ENCODE results near the gene DOCK10.

The DOCK10 gene

DNA sequence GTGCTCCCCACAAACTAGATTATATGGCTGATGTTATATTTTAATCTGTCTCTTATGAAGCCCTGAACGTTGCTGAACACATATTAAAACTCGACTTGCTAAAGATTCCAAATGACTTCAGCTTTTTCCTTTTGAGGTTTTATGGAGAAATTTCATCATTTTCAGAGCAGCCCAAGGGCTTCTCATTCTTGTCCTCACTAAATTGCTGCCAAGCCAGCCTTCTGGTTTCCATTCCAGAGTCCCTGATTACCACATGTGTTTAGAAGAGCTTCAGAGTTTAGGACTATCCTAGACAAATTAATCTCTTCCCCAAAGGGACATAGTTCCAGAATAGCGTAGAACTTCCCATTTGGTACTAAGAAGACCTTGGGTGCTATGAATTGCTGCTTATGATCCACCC, 248.3 kb downstream of the DOCK10 start:
- no peak for DNase-seq (ENCODE audit: extremely low read depth in 1 of 2, low read depth in 1 of 2)

DNA sequence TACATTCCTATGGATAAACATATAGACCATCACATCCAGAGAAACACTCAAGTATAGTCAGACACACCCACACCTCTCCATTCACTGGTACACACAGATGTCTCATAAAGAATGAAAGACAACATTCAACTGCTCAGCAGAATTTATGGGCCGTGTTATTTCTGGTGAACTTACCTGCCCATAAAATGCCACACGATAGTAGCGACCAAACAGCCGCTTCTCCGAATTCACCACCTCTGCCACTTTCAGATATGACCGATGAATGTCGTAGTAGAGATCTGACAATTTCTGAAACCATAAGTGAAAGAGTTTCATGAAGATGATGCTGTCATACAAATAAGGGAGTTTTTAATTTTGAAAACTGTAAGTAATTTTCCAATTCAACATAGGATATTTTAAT, 255.4 kb downstream of the DOCK10 start:
- peak in 1 of 2 donors; percentile 6 for DNase-seq (ENCODE audit: extremely low read depth in 1 of 2, low read depth in 1 of 2)

DNA sequence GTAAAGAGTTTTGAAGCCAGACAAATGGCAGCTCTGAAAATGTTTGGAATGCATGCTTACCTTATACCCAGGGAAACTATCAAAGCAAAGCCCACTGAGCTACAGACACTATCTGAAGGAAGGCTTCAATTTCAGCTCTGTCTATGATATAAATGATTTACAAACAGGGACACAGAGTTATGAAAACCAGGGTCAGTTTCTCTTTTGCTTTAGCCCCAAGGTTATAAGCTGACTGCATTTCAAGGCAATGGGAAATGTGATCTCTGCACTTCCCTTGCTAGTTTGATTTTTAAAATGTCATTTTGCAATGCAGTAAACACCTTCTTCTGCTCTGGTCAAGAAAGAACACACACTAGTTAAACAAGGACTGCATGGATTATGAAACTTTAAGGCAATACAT, 260.9 kb downstream of the DOCK10 start:
- DNase-seq (ENCODE audit: extremely low read depth in 1 of 2, low read depth in 1 of 2) = no peak

DNA sequence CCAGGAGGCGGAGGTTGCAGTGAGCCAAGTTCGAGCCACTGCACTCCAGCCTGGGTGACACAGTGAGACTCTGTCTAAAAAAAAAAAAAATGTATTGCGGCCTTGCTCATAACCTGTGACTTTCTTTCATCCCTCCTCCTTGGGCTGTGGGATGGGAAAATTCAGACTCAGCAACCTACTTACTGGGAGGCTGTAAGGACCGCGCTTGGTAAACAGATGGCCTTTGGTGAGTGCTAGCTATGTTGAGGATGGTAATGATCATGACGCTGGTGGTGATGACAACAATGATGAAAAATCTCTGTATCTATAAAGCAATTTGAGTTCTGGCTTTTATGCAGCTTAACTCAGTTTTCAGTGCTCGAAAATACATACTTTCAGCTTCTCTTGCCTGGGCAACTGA, 261.4 kb downstream of the DOCK10 start:
- no peak for DNase-seq (ENCODE audit: extremely low read depth in 1 of 2, low read depth in 1 of 2)

DNA sequence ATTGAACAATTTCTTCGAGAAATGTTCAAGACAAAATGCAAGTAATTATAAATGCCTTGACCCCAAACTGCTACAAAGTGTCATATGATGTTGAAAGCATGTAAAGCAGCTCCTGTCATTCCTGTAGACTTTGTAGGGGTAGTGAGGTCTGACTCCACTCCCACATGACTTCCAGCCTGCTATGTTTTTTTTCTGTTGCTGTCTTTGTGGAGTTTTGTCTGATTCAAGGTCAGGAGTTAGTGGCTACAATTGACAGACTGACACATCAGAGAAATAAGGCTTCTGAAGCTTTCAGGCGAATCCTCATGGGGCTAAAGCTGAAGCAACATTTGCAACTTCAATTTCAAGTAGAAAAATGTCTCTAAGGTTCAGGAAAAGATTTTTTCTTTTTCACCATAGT, 262.2 kb downstream of the DOCK10 start:
- DNase-seq (ENCODE audit: extremely low read depth in 1 of 2, low read depth in 1 of 2) = no peak

DNA sequence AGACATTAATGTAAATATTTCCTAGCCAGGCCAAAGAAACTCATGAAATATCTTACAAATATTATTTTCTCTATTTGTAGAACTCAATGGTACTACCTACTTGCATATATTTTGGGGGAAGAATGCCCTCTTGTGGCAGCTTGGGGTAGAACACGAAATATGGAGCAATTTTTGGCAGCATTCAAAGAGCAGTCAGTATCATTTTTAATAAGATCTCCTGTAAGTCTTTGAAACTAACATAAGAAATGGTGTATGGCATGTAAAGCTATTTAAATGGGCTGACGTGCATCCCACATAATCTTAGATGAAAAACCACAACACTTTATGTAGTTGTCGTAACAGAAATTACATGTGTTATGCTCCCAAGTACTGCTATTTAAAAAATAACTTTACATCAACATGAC, 263.8 kb downstream of the DOCK10 start:
- DNase-seq (ENCODE audit: extremely low read depth in 1 of 2, low read depth in 1 of 2) = peak; percentile 25 to 34

DNA sequence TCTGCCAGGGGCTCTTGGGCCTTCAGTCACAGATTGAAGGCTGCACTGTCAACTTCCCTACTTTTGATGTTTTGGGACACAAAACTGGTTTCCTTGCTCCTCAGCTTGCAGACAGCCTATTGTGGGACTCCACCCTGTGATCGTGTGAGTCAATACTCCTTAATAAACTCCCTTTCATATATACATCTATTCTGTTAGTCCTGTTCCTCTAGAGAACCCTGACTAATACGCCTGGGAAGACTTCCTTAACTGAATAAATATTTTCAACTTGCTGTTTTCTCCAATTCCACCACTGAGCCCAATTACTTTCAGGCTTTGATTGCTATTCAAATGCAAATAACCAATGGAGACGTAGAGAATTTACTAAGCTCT, 264.7 kb downstream of the DOCK10 start:
- no peak for DNase-seq (ENCODE audit: extremely low read depth in 1 of 2, low read depth in 1 of 2)

DNA sequence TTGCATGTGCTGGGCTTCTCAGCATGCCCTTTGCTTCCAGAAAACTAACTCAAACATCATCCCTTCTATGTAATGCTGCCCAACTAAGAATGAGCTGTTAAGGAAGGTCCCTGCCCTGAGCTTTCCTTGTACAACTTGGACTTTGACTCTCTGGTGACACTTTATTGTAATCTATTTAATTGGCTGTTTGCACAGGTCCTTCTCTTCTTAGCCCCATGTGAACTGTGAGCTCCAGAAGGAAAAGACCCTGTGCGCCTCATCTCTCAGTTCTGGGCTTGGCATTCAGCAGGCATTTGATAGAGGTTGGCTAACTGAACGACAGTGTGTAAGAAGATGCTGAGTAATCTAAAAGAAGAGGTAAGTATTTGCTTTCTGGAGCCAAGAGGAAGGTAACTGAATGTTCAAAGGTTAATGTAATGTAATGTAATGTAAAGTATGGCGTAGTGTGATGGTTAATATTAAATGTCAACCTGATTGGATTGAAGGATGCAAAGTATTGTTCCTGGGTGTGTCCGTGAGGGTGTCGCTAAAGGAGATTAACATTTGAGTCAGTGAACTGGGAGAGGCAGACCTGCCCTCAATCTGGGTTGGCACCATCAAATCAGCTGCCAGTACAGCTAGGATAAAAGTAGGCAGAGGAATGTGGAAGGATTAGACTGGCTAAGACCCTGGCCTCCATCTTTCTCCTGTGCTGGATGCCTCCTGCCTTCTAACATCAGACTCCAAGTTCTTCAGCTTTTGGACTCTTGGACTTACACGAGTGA, 265.3 kb downstream of the DOCK10 start:
- DNase-seq (ENCODE audit: extremely low read depth in 1 of 2, low read depth in 1 of 2) = no peak

DNA sequence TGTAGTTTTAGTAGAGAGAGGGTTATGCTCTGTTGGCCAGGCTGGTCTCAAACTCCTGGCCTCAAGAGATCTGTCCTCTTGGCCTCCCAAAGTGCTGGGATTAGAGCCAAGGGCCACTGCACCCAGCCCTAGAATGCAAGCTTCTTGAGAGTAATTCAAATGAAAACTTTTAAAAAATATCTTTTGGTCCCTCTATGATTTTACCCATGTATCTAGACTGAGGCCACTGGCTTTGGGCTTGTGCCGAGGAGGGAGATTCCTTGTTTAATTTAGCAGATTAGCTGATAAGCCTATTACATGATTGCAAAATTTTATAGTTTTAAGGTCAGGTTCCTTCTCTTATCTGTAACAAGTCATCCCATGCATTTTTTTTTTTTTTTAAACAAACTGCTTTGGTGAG, 266.6 kb downstream of the DOCK10 start:
- no peak for DNase-seq (ENCODE audit: extremely low read depth in 1 of 2, low read depth in 1 of 2)

DNA sequence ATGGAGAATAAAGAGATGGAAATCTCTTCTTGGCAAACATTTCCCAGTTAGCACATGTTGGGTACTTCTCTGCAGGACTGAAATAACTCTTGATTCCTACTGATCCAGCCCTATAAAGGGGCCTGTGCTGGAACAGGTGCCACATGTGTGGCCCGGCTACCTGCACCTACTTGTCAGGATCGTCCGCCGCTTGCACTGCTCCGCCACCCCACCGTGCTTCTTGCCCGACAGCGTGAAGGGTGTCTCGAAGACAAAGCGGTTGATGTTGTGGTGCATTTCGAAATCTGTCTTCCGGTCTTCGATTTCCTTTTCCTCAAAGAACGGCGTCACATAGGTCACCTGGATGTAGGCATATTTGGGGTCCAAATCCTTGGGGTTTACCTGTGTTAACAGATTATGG, 267.5 kb downstream of the DOCK10 start:
- no peak for DNase-seq (ENCODE audit: extremely low read depth in 1 of 2, low read depth in 1 of 2)

DNA sequence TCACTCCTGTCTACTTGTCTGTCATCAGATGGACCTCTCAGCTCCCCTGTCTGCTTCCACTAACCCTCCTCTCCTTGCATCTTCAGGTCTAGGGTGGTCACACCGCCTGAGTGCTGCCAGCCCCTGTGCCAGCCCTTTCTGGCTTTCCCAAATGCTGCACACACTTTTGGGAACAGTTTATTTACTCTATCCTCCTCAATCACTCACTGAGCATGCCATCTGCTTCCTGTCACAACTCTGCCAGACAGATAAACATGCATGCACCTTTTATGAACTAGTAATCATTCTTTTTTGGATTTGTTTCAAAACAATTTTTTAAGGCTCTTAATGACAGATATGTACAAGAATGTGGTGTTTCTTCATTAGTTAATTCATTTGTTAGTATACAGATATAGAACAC, 269.8 kb downstream of the DOCK10 start:
- no peak for DNase-seq (ENCODE audit: extremely low read depth in 1 of 2, low read depth in 1 of 2)

DNA sequence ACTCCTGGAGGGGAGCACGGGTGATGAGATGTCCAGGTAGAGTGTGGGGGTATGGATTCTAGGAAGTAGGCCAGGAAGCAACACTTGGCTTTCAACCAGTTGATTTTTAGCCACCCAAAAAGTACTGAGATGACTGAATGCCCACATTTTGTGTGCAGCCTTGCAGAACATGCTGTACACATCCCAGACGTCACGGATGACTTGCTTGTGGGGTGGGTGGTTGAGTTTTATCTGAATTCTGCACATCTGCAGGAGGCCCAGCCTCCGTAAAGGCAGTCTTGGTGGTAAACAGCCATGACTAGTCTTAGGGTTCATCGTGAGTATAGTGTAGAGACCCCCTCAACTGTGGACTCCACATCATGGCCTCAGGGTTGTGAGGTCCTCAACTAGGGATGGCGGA, 272.8 kb downstream of the DOCK10 start:
- peak in 1 of 2 donors; percentile 8 for DNase-seq (ENCODE audit: extremely low read depth in 1 of 2, low read depth in 1 of 2)

DNA sequence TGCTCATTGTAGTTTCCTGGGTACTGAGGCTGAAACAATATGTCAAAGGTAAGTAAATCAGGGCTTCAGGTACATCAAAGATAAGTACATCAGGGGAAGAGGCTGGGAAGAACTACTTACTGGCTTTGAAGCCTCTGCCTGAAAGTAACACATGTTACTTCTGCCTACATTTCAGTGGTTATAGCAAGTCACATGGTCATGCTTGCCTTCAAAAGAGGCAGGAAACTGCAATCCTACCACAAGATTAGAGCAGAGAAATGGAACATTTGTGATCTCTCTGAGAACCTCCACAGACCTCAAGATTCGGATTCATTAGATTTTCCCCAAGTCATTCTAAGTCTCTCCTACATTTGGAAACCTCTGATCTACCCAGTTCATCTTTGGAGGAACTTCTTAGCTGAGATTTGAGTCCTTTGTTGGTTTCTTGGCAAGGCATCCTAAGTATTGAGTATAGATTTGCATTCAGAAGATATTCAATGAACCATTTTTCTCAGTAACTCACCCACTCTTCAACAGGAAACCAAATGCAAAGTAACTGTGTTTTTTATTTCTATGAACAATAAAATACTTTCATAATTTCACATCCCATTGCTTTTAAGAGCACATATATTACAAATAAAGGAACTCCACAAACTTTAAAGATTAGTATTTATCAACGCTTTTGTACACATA, 277.6 kb downstream of the DOCK10 start:
- DNase-seq (ENCODE audit: extremely low read depth in 1 of 2, low read depth in 1 of 2) = no peak

DNA sequence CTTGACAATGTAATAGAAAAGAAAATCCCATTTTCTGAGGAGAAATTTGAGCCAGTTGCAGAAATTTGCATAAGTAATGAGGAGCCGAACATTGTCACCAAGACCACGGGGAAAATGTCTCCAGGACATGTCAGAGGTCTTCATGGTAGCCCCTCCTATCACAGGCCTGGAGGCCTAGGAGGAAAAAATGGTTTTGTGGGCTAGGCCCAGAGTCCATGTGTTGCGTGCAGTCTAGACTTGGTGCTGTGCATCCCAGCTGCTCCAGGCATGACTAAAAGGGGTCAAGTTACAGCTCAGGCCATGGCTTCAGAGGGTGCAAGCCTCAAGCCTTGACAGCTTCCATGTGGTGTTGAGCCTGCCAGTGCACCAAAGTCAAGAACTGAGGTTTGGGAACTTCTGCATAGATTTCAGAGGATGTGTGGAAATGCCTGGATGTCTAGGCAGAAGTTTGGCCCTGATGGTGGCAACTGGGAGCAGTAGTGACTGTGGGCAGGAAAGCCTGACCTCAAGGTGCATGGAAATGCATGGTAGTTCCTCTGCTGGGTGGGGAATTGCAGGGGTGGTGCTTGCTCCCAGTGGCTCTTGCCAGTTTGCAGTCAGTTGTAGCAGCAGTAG, 284.2 kb downstream of the DOCK10 start:
- DNase-seq (ENCODE audit: extremely low read depth in 1 of 2, low read depth in 1 of 2) = no peak

DNA sequence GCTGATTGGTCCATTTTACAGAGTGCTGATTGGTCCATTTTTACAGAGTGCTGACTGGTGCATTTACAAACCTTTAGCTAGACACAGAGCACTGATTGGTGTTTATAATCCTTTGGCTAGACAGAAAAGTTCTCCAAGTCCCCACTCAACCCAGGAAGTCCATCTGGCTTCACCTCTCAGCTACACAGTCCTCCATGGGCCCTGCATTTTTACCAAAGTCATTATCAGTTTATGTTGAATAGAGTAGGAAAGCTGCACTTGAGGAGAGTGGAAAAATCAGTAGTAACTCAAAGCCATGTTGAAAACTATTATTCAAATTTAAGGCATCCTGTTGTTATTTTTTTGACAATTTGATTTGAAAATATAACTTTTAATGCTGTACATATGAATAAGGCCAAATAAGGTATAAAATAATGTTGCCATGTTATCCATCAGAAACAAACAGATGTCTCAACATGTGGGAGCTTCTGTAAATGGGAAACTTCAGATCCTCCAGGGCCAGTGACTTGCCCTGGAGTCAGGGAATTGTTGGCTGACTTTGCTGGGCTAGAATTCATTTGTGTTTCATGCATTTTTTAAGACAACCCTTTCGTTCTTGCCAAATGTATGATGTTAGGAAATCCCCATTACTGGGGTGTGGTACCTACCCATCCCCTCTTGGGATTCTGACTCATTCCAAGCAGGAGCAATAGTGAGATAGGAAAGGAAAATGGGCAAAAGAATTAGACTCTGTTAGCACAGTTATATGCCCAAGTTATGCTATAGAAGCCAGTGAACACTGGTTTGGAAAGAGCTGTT, 288.3 kb downstream of the DOCK10 start:
- no peak for DNase-seq (ENCODE audit: extremely low read depth in 1 of 2, low read depth in 1 of 2)

DNA sequence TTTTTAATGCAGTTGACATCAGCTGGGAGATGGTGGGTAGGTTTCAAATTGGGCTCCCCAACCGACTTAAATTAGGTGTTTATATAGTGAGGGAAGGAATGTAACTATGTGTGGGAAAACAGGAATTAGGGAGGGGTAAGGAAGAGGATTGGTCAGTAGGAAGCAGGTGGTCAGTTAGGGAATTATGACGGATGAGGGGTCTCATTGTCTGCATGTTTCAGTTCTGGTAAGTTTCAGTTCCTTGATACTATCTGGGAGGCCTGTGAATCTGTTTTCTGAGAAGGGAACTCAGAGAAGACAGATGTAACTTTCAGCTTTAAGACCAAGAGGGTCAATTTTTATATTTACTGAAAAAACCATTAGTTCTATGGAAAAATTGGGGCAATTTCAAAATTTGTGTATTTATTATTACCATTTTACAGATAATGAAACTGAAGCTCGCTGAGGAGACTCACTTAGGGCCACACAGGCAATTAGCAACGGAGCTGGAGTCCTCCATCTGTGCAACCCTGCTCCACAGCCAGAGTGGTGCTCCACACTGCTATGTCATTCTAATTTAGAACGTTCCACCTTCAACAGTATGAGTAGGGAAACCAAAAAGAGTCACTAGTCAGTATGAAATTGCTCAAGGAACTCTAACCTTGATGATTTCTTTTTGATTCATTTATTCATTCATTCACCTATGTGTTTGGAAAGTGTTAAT, 290.1 kb downstream of the DOCK10 start:
- DNase-seq (ENCODE audit: extremely low read depth in 1 of 2, low read depth in 1 of 2) = no peak

DNA sequence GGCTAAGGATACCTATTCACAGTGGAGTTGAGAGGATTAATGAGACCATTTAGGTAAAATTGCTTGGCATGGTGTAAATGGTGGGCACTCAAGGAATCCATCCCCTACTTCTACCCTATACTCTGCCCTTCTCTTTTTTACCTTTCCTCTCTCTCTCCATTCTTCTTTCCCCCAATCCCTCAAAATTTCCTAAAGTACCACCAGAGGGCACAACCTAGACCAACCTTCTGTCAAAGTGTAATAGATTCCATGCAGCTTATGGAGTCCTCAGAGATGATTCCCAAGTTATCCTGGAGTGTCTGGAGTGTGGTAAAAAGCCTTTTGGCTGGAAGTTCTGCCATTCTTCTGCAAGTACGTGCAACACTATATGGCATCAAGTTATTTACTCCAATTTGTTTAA, 293.1 kb downstream of the DOCK10 start:
- DNase-seq (ENCODE audit: extremely low read depth in 1 of 2, low read depth in 1 of 2) = no peak

DNA sequence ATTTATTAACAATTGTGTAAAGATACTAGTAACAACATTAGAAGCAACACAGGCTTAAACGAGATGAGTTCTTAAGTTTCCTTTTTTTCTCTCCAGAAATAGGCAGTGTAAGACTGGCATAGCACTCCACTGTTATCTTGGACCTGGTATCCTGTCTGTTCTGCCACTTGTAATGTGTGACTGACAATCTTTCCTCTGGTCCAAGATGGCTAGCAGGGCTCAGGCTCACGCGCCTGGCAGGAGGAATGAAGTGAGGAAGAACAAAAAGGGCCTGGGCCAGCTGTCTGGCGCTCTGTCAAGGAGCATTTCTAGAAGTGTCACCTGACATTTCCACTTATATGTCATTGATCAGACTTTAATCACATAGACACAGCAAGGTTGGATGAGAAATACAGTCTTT, 294.5 kb downstream of the DOCK10 start:
- no peak for DNase-seq (ENCODE audit: extremely low read depth in 1 of 2, low read depth in 1 of 2)

DNA sequence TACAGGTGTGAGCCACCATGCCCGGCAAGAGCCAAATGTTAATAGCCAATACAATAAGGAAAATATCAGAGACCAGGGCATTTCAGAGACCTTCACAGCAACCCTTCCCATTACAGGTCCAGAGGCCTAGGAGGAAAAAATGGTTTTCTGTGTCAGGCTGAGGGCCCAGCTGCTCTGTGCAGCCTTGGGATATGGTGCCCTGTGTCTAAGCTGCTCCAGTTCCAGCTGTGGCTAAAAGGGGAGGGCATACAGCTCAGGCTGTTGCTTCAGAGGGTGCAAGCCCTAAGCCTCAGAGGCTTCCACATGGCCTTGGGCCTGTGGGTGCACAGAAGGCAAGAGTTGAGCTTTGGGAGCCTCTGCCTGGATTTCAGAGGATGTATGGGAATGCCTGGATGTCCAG, 306.0 kb downstream of the DOCK10 start:
- DNase-seq (ENCODE audit: extremely low read depth in 1 of 2, low read depth in 1 of 2) = no peak

DNA sequence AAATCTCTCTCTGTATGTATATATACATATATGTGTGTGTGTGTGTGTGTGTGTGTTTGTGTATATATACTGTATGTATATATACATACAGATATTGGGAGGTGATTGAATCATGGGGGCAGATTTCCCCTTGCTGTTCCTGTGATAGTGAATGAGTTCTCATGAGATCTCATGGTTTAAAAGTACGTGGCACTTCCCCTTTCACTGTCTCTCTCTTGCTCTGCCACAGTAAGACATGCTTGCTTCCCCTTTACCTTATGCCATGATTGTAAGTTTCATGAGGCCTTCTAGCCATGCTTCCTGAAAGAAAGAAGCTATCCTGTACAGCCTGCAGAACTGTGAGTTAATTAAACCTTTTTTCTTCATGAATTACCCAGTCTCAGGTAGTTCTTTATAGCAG, 307.3 kb downstream of the DOCK10 start:
- DNase-seq (ENCODE audit: extremely low read depth in 1 of 2, low read depth in 1 of 2) = no peak

DNA sequence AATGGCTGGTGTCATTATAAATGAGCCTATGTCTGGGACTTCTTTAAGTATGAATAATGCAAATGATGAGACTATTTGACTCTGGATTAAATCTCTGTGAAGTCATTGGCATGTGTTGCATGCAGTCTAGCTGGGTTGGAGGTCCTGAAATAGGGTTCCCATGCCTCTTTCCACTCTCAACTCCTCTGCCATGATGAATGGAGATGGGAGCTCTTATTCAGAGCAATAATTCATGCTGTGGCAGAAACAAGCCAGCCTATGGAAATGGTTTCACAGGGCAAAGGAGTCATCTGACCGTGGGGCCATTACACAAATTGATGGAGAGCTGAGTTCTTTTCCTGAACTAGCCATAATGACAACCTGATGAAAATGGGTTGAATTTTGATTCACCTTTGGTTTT, 310.6 kb downstream of the DOCK10 start:
- no peak for DNase-seq (ENCODE audit: extremely low read depth in 1 of 2, low read depth in 1 of 2)
